Stimulated activated CD8-positive, alpha-beta memory T cell treated with anti-CD3 and anti-CD28 coated beads, Interleukin-12 subunit alpha, Interleukin-12 subunit beta, amount 100 ng/mL, for 24 hours (primary cell): Measurements from ENCODE around the gene KDM3B.
"Not testable (repeated sequence)": the region's sequence is repeated elsewhere in the genome, so short reads cannot be mapped to it uniquely, and the experiment has no call there.

Source experiments
- DNase-seq: peaks from one replicate; pipeline ENCODE4 v3.0.0-alpha.2; 2020; ENCODE audit errors: extremely low read depth

The KDM3B gene

DNA sequence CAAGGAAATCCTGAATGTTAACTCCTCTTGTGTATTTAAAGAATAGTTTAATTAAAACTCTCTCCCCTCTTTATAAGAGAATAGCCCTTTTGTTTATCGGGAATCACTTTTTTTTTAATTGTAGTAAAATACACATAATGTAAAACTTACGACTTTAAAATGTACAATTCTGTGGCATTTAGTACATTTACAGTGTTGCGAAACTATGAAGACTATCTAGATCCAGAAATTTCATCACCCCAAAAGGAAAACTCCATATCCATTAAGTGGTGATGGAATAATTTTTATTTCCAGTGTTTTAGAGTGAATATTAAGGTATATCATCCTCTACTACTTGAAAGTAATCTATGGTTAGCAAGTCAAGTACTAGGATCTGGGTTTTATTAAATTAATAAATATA, 36.8 kb downstream of the KDM3B start:
- no peak for DNase-seq

DNA sequence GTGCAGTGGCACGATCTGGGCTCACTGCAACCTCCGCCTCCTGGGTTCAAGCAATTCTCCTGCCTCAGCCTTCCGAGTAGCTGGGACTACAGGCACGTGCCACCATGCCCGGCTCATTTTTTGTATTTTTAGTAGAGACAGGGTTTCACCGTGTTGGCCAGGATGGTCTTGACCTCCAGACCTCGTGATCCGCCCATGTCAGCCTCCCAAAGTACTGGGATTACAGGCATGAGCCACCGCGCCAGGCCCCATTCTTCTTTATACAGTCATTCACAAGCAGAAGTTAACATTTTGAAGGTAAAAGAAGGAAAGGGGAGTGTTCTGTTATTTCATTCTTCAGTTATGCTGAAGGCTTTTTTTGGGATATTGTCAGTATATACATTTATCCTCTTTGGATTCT, 37.4 kb downstream of the KDM3B start:
- not testable (repeated sequence) for DNase-seq

DNA sequence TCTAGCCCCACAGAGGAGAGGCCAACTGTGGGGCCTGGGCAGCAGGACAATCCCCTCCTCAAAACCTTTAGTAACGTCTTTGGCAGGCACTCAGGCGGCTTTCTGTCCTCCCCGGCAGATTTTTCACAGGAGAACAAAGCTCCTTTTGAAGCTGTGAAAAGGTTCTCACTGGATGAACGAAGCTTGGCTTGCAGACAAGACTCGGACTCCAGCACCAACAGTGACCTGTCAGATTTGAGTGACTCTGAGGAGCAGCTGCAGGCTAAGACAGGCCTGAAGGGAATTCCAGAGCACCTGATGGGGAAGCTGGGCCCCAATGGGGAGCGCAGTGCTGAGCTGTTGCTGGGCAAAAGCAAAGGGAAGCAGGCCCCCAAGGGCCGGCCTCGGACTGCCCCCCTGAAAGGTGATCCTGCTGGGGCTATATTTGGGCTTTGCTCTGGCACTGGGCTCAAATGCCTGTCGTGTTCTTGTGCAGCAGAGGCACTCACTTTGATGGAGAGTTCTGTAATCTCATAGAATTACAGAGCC, 39.4 kb downstream of the KDM3B start:
- no peak for DNase-seq

DNA sequence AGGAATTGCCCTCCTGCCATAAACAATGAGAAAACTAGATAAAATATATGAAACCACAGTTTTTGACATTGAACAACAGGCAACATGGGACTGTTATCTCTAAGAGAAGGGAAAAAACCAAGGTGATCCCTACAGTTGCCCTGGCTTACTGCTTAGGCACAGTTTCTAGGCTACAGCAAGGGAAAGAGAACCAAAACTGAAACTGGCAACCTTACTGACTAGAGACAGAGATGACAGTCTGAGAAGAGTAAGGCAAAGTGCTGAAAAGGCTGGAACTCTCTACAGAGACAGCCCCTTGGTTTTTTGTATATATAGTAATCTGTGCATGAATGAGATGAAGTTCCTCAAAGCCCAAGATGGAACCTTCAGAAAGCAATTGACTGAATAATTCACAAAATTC, 50.2 kb downstream of the KDM3B start:
- DNase-seq = no peak

DNA sequence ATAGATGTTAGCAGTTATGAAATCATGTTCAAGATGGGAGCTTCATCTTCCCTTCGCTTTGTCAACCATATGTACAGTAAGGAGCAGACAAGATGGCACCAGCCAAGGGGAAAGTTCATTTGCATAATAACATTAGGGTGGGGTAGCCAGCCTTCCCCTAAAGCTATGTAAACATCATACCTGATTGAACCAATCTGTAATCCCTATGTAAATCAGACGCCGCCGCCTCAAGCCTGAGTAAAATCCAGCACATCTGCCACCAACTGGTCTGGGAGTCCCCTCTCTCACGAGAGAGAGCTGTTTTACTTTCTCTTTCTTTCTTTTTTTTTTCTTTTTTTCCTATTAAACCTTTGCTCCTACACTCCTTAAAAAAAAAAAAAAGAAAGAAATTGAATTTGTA, 55.5 kb downstream of the KDM3B start:
- no peak for DNase-seq

DNA sequence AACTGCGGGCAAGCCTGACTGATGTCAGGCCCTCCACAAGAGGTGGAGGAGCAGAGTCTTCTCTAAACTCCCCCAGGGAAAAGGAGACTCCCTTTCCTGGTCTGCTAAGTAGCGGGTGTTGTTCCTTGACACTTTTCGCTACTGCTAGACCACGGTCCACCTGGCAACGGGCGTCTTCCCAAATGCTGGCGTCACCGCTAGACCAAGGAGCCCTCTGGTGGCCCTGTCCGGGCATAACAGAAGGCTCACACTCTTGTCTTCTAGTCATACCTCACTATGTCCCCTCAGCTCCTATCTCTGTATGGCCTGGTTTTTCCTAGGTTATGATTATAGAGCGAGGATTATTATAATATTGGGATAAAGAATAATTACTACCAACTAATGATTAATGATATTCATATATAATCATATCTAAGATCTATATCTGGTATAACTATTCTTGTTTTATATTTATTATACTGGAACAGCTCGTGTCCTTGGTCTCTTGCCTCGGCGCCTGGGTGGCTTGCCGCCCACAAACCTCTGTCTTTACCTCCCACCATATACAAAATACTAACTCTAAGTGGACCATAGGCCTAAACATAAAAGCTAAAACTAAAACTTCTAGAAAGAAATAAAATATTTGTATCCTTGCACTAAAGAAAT, 58.6 kb downstream of the KDM3B start:
- DNase-seq = not testable (repeated sequence)

DNA sequence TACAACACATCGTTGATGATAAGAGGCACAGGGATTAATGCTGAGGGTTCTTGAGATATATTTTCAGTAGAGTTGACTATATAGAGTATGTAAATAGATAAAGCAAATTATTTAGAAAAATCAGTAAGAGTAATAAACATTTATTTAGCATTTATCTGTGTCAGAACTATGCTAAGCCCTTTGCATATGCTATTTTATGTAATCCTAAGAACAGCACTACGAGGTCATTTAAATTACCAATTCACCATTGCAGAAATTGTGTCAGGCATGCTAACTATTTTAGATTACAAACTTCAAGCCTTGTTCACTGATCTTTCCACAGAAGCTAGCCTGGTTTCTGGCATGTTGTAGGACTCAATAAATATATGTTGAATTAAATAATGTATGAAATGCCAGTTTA, 66.0 kb downstream of the KDM3B start:
- no peak for DNase-seq

DNA sequence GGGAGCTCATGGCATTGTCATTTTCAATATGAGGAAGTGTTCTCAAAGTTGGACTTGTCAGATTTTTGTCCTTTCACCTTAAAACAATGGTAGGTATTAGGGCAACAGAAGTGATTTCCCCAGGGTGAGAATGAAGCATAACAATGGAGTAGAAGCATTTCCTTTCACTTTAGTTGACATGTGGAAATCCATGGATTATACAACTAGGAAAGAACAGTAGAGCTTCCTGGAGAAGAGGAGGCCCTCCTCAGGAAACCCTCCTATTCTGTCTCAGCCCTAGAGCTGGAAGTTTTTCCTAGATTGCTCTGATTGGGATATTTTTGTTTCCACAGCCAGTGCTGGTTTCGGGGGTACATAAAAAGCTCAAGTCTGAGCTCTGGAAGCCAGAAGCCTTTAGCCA, 72.6 kb downstream of the KDM3B start:
- no peak for DNase-seq

DNA sequence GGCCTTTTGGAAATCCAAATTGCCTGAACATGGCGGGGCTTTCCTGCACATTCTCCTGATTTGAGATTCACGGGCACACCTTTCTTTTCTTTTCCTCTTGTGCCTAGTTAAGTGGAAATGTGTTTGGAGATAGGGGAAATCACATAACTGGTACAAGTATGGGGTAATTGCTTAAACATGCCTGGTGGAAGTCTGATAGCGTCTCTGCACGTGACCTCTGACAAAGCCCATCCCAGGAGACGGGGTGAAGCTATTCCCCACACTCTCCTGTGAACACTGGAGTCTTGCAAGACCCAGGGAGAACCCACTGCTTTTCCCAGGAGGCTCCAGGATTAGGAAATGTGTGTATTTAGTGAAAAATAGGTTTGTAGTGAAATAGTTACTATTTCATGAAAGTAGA, 83.5 kb downstream of the KDM3B start:
- no peak for DNase-seq

DNA sequence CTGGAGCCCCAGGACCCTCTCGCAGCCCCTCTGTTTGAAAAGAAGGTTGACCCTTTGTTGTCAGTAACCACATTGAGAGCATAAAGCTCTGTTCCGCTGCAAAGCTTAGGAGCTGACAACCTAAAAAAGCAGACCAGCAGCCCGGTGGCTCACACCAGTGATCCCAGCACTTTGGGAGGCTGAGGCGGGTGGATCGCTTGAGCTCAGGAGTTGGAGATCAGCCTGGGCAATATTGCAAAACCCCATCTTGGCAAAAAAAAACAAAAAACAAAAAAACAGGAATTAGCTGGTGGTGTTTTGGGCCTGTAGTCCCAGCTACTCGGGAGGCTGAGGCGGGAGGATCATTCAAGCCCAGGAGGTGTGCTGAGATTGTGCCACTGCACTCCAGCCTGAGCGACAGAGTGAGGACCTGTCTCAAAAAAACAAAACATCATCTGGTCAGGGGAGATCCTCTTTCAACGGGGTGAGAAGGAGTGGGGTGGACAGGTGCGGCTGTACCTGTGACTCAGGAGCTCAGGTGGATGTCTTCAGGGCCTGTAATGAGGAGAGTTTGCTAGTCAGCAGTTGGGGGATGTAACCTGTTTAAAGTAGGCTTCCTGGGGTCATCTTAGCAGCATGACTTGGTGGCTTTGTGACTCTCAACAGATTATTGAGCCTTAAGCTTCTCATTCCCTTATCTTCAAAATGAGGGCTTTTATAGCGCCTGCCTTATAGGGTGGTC, 85.7 kb downstream of the KDM3B start:
- no peak for DNase-seq

DNA sequence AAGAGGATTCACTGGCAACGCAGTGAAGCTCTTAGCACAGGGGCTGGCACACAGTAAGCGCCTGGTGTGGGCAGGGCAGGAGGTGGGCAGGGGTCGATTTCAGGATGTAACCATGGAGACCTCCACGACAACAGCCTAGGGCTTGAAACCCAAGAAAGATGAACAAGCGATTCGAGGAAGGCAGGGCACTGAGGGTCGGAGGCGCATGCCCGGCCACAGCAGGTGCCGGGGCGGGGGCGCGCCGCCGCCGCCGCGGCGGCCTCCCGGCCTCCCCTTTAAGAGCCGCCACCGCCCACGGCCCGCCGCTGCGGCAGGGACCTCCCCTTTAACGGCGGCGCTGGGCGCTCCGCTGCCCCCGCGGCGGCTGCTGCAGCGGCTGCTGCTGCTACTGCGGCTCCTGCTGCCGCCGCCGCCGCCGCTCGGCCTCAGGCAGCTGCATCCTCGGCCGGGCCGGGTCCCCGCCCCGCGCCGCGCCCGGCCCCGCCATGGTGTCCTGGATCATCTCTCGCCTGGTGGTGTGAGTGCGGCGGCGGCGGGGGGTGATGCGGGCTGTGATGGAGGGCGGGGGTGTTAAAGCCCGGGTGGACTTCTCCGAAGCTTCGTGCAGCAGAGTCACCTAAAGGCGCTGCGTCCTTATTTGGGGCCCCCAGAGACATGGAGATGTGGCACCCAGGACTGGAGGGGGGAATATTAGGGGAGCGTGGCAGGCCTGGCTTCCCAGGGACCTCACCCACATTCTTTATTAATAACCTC, 86.4 kb downstream of the KDM3B start, which contains the start of gene REEP2:
Gene REEP2, plus strand, starts transcription at position 334 of the 753 bp plus-strand sequence. Its CDS starts 152 bp downstream, at position 486.
- no peak for DNase-seq

DNA sequence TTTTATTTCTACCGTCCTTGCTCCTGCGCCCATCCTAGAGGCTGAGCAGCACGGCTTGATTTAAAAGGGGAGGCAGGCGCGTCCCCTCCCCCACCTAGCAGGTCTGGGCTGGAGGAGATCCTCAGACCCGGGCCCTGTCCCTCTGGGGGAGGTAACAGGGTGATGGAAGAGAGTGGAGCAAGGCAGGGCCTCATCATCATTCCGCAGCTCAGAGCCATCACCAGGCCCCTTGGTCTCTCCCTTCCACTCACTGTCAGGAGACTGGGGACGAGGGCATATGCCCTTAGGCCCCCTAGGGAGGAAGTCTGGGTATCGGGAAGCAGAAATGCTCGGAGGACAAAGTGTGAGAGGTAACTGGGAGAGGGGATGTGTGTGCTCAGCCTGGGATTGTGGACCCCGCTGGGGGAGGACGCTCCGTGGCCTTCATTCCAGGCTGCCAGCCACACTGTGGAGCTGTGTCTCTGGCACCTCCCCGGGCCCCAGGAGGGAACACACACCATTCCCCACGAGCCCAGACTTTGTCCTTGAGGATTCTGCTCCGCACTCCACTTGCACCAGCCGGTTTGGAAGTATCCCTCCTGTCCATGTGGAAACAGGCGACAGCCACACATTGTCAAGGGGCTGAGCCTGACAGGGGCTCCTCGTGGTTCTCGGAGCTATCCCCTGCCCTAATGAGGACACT, 87.1 kb downstream of the KDM3B start:
- no peak for DNase-seq

DNA sequence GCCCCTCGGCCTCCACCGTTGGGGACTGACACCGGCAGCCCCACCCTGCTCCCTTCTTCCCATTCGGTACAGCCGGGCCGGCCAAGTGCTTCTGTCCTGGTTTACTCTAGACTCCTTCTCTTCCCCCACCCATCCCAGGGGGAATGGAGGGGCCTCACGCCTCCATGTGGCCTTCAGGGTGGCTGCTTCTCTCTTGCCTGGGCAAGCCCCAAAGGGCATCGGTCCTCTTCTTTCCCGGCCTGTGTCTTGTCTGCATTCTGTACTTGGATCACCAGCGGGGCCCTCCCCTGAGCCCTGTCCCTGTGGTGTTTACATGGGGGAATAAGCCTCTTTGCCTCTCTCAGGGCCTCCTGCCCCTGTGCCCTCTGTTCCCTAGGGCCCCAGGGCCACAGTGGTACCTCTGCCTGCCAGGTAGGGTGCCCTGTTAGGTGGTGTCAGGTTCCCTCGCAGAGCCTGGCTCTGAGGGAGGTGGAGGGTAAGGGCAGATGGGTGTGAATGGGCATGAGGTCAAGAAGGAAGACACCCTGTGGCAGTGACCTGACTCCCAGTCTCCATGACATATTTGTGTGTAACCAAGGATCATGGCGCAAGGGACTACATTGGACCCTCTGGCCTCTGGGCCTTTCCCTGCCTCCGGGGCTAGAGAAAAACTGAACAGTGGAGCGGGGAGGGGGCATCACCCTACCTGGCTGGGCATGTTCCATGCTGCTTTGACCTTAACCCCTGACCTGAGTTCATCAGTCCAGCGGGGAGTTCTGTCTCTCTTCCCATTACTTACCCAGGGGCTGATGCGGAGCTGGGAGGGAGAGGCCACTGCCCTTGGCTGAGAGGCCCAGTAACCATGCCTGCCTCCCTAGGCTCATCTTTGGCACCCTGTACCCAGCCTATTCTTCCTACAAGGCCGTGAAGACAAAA, 87.9 kb downstream of the KDM3B start:
- DNase-seq = no peak

DNA sequence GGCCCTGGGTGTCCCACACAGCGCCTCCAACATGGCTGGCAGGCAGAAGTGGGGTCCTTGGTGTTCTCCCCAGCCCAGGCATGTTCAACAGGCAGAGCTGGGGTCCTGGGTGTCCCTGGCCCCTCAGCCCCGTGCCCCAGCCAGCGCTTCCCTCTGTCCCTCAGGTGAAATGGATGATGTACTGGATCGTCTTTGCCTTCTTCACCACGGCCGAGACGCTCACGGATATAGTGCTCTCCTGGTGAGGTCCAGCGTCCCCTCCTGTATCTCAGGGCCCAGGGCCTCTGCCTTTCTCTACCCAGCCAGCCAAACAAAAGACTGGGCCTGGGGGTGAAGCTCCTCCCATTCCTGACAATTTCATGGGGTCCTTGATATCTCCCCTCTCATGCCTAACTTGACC, 88.7 kb downstream of the KDM3B start:
- DNase-seq = no peak

DNA sequence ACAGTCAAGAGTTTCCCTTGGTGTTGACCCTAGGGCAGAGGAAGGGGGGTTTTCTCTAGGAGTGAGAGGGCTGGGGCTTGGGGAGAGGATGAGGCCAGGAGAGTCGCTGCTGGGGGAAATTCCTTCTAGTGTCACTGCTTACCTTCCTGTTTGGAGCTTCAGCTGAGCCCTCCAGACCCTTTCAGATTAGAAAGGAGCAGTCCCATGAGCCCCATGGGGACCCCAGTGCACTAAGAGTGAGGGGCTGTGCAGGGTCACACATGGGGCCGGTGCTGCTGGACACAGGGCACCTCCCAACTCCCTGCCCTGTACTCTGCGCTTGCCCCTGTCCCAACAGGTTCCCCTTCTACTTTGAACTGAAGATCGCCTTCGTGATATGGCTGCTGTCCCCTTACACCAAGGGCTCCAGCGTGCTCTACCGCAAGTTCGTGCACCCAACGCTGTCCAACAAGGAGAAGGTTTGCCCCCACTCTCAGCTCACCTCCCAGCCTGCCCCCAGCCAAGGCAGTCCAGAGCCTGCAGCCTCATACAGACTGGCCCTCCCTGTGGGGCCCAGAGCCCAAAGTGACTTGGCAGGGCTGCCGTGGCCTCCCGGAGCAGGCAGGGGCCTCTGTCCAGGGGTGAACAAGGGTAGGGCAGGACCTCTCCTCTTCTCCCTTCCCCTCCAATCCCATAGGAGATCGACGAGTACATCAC, 91.7 kb downstream of the KDM3B start:
- DNase-seq = no peak

DNA sequence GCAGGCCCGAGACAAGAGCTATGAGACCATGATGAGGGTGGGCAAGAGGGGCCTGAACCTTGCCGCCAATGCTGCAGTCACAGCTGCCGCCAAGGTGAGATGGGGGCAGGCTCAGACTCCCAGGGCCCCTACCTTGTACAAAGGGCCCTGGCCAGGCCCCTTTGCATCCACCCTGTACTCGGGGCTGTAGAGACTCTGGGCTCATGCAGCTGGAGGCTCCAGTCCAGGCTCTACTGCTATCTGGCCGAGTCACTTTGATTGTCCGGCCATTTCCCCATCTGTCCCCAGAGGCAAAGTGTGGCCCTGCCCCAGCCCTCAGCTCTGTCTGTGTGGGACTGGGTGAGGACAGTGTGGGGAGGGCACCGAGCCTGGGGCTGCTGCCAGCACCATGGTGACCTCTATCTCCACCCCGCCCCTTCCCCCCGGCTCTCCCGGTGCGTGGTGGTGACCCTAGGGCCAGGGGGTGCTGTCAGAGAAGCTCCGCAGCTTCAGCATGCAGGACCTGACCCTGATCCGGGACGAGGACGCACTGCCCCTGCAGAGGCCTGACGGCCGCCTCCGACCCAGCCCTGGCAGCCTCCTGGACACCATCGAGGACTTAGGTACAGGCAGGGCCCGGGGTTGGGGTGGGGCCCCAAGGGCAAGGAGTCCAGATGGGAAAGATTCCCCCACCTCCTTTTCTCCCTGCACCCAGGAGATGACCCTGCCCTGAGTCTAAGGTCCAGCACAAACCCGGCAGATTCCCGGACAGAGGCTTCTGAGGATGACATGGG, 92.5 kb downstream of the KDM3B start:
- no peak for DNase-seq

DNA sequence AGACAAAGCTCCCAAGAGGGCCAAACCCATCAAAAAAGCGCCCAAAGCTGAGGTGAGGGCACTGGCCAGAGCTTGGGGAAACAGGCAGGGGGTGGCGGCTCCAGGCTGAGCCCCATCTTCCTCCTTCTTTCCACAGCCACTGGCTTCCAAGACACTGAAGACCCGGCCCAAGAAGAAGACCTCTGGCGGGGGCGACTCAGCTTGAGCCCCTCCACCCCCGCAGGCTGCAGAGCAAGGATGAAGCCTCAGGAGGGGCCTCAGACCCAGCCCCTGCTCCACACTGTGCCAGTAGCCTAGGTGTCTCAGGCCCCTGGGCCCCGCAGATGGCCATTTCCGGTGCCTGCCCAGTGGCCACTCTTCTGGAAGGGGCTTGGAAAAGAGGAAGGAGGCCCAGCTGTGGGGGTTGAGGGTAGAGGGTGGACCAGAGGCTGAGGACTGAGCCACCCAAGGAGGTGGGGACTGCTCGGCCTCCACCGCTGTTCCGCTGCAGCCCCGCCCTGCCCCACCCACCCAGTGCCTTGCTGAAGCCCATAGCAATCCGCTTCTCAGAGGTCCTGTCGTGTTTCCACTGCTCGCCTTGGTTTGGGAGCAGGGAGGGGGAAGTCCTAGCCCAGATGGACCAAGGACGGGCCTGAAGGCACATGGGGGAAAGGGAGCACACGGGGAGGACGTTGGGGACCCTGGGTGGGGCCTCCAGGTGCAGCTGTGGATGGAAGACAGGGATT, 93.2 kb downstream of the KDM3B start:
- DNase-seq = no peak

DNA sequence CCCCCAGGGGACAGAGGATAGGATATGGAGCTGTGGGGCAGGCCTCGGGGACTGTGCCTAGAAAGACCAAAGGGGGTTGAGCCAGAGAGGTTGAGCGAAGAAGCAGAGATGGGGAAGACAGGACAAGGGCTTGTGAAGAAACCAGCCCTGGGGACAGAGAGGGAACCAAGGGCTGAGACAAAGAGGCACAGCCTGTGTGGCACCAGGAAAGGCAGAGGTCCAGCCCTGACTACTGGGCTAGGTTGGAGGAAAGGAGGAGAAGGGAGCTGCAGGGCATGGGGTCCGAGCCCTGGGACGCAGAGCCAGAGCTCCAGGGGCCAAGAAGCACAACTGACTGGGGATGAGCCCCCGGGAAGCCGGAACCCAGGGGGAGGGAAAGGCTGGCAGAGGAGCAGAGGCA, 95.6 kb downstream of the KDM3B start:
- DNase-seq = no peak
